Myocyte (in vitro differentiated cells): ENCODE results near the gene SNRPA. TPM values are rescaled to one million over a fixed set of nuclear protein-coding genes. Genes with fewer than 3 reads are reported as not detected.
"Not testable (repeated sequence)": the region's sequence is repeated elsewhere in the genome, so short reads cannot be mapped to it uniquely, and the experiment has no call there.

ENCODE experiments used
- DNase-seq: peaks from one replicate; pipeline ENCODE4 v3.0.0-alpha.2; 2012; ENCODE audit warnings: low read depth
- total RNA-seq: library from RNA; depleted of rRNA; stranded (reverse); fragments of >200 nt; gene quantifications from 2 replicates; pipeline ENCODE4 v1.2.3, GENCODE V29; 2014

SNRPA gene
- total RNA-seq, 1 donor from 2014 or later = 52.8 TPM

DNA sequence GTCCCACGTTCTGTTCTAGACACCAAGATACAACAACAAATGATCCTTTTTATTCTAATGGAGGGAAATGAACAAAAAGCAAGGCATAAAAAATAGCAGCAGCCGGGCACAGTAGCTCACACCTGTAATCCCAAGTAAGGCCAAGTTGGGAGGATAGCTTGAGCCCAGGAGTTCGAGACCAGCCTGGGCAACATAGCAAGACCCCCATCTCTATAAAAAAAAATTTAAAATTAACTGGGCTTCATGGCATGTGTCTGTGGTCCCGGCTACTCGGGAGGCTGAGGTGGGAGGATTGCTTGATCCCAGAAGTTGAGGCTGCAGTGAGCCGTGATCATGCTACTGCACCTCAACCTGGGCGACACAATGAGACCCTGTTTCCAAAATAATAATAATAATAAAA is 25.4 kb downstream of the SNRPA start:
- no peak for DNase-seq

- DNase-seq = peak; percentile 95
Measured at GRCh38 chr19:40776932-40777644, 26.1 kb downstream of the SNRPA start.

DNA sequence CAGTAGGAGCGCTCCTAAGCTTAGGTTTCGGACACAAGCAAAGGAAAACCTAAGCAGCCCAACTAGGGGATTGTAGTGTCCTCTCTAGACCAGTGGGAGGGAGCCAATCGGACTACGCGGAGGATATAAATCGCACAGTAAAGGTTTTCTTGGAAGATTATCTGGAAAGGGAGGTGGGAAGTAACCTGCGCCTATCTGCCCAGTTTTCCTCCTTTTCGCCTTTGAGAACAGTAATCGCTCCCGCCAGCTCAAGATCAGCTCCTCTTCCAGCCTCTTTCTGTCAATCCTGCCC is 26.6 kb downstream of the SNRPA start:
- no peak for DNase-seq

GRCh38 chr19:40777937-40778705 is 27.1 kb downstream of the SNRPA start, which contains the start of gene RAB4B:
TSS of gene RAB4B (plus strand) at chr19:40778247. CDS start at chr19:40778376, 129 bp downstream.
- DNase-seq = peak; percentile 100

GRCh38 chr19:40778706-40779284 is 27.8 kb downstream of the SNRPA start:
- no peak for DNase-seq

DNA sequence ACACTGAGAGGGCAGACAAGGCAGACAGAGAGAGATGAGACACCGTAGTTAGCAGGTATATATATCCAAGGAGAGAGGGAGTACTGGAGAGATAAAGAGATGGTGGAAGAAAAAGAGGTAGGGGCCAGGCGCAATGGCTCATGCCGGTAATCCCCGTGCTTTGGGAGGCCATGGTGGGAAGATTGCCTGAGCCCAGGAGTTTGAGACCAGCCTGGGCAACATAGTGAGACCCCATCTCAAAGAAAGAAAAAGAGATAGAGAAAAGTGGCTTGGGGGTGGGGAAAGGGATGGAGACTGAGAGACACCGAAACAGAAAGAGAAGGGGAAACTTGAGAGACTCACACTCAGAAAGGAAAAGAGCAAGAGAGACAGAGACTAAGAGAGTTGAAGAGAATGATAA is 29.6 kb downstream of the SNRPA start:
- no peak for DNase-seq

DNA sequence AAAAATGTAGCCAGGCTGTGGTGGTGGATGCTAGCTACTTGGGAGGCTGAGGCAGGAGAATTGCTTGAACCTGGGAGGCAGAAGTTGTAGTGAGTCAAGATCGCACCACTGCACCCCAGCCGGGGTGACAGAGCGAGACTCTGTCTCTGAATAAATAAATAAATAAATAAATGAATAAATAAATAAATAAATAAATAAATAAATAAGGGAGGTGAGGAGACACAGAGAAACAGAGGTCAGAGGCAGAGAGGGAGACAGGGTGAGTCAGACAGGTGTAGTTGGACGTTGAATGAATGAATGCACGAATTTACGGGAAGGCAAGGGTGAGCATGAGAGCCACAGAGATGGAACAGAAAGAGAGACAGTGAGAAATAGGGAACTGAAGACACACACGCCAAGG is 30.1 kb downstream of the SNRPA start:
- no peak for DNase-seq

- DNase-seq = no peak
Measured at GRCh38 chr19:40783711-40784110, 32.7 kb downstream of the SNRPA start.

GRCh38 chr19:40784146-40784545 is 33.1 kb downstream of the SNRPA start:
- not testable (repeated sequence) for DNase-seq

- no peak for DNase-seq
Measured at GRCh38 chr19:40785526-40785925, 34.5 kb downstream of the SNRPA start.

DNA sequence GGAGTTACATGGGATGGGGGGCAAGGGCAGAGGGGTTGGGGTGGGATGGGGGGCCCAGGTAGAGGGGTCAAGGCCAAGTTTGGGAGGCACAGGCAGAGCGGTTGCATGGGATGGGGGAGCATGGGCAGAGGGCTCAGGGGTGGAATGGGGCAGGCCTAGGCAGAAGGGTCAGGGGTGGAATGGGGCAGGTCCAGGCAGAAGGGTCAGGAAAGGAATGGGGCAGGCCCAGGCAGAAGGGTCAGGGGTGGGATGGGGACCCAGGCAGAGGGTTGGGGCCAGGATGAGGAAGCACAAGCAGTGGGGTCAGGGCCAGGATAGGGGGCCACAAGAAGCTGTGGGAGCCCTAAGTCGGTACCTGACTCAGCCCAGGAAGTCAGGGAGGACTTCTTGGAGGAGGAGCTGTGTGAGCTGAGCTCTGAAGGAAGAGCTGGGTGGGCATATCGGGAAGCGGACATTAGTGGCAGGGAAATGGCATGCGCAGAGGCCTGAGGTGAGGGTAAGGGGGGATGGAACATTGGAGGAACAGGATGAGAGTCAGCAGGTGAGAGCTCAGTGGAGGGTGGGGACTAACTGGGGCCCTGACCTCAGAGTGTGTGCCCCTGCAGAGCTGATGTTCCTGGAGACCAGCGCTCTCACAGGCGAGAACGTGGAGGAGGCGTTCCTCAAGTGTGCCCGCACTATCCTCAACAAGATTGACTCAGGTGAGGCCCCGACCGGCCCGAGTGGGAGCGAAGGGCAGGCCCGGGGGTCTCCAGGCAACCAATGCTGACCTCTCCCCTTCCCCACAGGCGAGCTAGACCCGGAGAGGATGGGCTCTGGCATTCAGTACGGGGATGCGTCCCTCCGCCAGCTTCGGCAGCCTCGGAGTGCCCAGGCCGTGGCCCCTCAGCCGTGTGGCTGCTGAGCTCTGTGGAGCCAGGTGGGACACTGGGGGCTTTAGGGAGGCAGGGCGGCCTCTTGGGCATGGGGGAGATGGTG is 35.3 kb downstream of the SNRPA start:
- DNase-seq = no peak

DNA sequence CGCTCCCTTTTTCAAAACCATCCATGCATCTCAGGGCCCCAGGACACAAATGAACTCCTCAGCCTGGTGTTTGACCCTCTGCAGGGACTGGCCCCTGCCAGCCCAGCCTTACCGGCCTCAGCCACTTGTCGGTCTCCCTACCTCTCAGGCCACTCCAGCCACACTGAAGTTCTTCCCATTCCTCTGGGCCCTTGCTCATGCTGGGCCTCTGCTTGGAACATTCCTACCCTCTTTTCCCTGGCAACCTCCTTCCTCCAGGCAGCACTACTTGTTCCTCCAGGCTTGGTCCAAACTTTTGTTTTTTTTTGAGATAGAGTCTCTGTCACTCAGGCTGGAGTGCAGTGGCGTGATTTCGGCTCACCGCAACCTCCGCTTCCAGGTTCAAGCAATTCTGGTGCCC is 40.3 kb downstream of the SNRPA start:
- DNase-seq = no peak

DNA sequence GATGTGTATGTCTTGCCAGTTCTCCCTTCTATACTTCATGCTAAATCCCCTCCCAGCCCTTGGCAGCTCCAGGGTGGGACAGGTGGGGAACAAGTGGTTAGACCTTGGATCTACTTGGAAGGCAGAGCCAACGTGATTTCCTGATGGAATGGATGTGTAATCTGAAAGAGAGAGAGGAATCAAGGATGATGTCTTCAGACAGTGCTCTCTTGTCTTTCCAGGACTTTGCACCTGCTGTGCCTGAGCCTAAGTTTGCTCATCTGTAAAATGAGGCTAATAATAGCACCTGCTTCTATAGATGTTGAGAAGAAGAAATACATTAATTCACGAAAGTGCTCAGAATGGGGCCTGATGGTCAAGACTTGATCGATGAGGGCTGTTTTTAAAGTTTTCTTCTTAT is 41.0 kb downstream of the SNRPA start:
- no peak for DNase-seq

DNA sequence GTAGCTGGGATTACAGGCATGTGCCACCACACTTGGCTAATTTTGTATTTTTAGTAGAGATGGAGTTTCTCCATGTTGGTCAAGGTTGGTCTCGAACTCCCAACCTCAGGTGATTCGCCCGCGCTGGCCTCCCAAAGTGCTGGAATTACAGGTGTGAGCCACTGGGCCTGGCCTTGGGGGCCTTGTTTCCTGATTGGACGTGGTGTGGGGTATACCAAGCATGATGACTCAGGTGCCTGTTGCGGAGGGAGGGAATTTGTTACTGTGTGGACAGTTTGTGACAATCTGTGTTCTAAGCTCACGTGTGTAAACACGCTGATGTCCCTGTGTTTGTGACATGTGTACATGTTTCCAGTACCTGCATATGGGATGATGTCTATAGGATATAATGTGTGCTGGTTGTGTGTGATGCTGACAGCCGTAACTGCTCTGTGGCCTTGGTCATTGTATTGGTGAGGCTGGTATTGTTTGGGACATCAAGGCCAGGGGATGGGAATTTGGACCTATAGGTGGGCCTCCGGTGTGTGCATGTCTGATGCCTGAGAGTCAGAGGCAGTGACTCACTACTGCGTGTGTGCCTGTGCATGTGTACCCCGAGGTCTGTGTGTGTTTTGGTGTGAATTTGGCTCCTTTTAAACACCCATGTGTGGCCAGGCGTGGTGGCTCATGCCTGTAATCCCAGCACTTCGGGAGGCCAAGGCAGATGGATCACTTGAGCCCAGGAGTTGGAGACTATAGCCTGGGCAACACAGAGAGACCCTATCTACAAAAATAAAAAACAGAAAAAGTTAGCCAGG is 46.4 kb downstream of the SNRPA start:
- no peak for DNase-seq

- DNase-seq = peak; percentile 64
Measured at GRCh38 chr19:40797963-40798682, 47.1 kb downstream of the SNRPA start.

GRCh38 chr19:40798683-40799557 is 47.9 kb downstream of the SNRPA start, which contains the start of gene EGLN2:
TSS of gene EGLN2 (plus strand) at chr19:40799191. CDS start at chr19:40800573, 1,382 bp downstream.
- peak; percentile 100 for DNase-seq

- no peak for DNase-seq
Measured at GRCh38 chr19:40799558-40800338, 48.7 kb downstream of the SNRPA start.
